Iris pigment epithelial cell (primary cell): Measurements from ENCODE around the gene CXCL9.
"Not testable (repeated sequence)": the region's sequence is repeated elsewhere in the genome, so short reads cannot be mapped to it uniquely, and the experiment has no call there.

Source experiments
- DNase-seq: peaks from one replicate; pipeline ENCODE4 v3.0.0-alpha.2; 2011; ENCODE audit warnings: low read depth

Gene CXCL9

DNA sequence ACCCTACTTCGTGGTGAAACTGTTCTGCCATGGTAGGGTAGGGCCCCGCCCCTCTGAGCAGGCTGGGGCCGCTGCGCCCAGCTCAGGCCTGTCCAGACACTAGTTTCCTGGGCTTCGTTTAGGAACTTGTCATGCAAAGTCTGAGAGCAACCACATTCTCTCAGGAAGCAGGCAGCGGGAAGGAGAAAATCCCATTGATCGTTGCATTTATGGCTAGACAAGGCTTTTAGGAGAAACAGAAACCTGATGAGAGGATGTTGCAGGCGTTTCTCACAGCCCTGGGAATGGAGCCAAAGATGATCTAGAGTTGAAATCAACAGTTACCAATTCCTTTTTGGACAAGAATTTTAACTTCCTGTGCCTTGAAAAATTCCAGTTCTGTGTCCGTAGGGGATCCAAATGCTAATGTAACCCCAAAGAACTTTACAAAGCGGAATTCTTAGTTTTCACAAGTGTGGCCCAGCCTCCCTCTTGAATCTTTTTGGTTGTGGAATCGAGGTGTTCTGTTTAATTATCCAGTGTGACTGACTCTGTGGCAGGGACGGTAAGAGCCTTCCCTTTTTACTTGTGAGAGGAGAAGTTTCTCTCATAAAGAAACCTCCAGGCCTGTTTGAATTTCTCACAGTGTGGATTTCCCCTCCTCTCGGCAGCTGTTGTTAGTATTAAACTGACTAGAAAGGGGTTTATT lies 4.5 kb upstream of the CXCL9 start:
- peak; percentile 77 for DNase-seq

DNA sequence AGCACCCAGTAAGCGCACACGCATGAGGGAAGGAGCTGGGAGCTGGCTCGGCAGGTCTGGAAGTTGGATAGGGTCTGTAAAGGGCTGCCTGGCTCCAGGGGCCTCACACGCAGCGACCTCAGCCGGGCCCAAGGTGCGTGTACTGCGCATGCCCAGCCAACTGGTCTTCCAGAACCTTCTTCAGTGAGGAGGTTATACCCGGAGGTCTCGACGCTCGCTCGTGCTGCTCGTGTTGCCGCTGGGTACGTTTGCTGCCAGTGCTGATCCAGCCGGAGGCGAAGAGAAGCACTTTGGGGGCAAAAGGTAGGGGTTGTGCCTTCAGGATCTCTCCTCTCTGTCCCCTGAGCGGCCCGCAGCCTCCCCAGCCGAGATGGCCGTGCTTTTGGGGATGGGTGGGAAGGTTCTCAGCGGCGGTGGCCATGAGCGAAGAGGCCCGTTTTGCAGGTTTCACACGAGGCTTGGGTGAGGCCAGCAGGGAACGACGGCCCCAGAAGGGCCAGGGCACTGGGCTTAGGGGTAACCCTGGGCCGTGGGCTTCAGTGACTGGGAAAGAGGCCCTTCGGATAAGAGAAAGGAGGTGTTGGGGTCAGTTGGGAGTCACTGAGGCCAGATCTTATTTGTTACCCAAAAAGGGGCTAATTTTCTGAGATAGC lies 3.8 kb upstream of the CXCL9 start:
- DNase-seq, result no peak

DNA sequence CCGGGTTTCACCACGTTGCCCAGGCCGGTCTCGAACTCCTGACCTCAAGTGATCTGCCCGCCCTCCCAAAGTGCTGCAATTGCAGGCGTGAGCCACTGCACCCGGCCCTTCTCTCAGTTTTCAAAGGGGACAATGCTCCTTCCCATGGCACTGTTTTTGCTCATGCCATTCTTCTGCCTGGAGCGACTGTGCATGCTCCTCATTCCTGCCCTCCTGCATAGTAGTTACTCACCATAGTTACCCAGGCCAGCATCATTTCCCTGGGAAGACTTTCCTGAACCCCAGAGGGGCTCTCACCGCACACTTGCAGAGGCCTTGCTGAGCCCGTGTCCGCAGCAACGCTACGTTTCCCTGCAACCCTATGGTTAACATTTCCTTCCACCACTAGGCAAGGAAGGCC lies 3.3 kb upstream of the CXCL9 start:
- no peak for DNase-seq

DNA sequence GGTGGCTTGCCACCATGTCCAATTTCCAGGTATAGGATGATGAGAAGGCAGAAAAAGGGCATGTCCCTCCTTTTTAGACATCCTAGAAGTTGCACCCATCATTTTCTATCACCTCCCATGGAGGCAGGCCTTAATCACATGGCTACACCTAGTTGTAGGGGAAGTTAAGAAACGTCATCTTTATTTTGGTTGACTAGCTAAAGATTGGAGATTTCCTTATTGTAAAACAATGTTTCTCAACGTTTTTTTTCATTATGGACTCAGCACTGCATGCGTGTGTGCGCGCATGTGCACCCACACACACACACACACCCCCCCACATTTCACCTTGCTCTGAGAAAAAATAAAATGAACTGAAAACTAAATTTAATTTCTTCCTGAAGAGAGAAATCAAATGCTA lies 2.0 kb upstream of the CXCL9 start:
- DNase-seq, result no peak

DNA sequence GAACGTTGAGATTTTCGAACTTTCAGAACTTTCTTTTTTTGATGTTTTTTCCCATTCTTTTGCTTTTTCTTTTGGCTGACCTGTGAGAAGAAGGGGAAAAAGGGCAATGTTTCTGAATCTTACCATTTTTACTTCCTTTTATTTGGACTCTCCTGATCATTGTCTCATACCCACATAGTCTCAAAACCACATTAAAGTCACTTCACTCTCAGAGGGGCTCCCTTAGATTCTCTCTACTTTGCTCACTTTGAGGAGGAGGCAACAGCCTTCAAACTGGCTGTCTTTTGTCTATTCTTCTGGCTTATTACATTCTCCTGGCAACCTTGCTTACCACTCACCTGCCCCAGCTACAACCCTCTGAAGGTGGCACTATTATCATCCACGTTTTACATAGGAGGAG lies 3.7 kb downstream of the CXCL9 start:
- DNase-seq, result no peak

DNA sequence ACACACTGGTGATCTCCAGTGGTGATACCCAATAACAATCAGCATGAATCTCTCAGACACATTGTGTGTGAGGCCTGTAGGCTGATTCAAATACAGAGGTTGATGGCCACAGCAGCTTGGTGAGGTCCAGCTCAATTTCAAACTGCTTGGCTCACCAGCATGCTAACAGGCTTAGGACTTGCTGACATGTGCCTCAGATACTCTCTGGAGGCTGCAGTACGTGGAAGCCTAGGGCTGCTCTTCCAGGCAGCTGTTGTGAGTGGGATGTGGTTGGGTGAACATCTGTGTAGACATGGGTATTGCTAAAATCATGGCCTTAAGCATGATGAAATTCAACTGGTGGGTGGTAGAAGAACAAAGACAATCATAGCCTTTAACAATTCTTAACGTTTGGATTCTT lies 4.3 kb downstream of the CXCL9 start:
- no peak for DNase-seq

DNA sequence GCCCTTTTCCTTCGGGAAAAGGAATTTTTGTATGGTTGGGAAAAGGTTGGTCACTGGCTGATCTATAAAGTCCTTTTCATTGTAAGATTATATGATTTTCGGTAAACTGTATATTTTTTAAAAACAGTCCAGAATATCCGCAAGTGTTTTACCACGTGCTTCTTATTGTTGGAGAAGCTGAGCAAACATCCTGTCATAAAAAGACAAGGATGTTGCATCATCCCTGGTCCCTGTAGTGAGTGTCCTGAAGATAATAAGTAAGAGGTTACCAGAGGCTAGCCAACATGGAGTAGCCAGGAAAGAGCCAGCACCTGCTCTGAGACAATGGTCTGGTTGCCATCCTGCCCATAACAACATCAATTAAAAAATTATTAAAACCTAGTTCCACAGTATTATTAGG lies 5.1 kb downstream of the CXCL9 start:
- peak; percentile 36 for DNase-seq

DNA sequence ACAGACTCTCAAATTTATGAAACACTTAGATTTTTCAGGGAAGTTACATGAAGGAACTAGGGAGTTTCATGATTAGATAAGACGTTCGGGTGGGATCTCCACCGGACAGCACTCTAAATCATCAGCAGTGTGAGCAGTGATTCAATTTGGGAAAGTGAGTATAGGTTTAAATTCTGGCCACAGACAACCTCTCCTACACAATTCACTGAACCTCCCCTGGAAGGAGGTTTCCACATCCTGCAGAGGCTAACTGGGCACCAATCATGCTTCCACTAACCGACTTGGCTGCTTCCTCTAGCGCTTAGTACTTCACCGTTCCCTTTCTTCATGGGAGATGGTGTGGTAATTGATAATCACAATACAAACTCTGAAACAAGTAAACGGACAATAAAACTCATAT lies 5.6 kb downstream of the CXCL9 start:
- DNase-seq, result no peak

DNA sequence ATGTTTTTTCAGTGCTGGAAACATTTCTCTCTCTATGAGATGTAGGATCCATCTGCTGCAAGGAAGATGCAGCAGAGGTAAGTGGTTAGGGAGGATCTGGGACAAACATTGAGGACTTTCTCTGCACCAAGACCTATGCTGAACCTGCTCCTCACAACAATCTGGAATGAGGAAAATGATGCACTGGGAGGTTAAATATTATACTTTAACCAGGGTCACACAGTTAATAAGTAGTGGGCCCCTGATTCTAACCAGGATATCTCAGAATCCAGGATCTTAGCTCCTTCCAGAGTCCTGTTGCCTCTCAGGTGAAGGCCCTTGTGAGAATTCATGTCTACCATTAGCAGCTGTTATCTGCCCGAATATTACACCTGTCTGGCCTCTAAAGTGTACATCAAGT lies 7.0 kb downstream of the CXCL9 start:
- DNase-seq, result no peak

DNA sequence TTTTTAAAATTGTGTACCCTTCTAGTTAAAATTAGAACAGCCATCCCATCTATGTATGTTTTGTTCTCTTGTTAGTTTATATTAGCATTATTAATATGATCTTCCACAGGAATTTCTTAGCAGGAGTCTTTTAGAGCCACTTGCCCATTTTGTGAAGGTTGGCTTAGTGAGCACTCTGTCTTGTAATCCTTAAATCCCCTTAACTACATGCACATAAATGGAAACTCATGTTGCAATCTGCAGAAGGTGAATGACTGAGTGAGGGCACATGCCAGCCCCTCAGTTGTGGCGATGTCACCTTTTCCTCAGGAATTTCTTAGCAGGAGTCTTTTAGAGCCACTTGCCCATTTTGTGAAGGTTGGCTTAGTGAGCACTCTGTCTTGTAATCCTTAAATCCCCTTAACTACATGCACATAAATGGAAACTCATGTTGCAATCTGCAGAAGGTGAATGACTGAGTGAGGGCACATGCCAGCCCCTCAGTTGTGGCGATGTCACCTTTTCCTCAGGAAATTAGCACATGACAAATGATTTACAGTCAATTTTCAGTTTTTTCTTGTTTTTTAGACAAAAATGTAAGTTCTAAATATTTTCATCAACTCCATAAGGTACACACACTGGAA lies 8.7 kb downstream of the CXCL9 start:
- DNase-seq, result not testable (repeated sequence)

DNA sequence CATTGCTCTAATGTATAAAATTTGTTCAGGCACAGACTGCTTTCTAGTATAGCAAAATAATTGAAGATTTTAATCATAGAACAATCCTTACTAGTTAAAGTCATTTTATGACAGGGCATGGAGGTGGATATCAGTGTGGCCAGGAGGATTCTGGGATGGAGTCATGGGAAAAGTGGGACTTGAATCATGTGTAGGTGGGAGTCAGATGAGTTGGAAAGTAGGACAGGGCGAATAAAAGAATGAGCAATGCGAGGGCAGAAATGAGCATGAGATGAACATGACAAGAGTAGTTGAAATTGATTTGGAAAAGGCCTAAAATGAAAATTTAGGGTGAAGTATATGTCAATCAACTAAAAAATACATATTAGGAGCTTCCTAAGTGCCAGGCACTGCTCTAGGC lies 9.4 kb downstream of the CXCL9 start:
- DNase-seq, result no peak

DNA sequence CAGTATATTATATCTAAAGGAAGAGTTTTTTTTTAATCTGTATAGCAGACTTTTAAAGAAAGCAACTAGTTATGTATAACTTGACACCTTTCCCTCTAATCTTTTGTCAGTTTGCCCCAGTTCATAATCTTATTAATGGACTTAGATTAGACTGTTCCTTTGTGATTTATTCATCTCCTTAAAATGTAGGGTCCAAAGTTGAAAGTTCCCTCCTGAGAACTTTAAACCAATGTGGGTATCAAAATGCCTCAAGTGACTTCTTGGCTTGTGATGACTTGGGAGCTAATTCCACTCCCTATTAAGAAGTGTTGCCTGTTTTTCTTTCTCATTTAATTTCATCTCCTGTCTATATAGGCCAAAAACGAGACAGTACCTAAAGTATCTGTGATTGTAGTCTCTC lies 10.2 kb downstream of the CXCL9 start:
- no peak for DNase-seq

DNA sequence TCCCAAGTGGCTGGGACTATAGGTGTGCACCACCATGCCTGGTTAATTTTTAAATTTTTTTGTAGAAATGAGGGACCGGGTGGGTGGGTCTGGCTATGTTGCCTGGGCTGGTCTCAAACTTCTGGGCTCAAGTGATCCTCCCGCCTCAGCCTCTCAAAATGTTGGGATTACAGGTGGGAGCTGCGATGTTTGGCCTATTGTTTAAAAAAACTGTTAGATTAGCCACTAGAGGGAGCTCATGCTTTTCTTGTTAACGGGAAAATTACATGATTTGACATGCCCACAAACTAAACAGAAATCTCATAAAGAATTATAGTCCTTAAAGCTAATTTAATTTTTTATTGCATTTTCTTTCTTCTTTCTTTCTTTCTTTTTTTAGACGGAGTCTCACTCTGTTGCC lies 11.6 kb downstream of the CXCL9 start:
- peak; percentile 49 for DNase-seq

DNA sequence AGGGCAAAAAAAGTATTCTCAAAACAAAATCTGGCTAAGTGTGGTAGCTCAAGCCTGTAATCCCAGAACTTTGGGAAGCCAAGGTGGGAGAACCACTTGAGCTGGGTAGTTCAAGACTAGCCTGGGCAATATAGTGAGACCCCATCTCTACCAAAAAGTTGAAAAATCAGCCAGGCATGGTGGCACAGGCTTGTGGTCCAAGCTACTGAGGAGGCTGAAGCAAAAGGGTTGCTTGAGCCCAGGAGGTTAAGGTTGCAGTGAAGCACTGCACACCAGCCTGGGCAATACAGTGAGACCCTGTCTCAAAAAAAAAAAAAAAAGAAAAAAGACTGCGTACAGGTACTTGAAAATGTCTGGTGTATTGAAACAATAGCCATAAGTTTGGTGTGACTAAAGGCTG lies 14.8 kb downstream of the CXCL9 start:
- no peak for DNase-seq

DNA sequence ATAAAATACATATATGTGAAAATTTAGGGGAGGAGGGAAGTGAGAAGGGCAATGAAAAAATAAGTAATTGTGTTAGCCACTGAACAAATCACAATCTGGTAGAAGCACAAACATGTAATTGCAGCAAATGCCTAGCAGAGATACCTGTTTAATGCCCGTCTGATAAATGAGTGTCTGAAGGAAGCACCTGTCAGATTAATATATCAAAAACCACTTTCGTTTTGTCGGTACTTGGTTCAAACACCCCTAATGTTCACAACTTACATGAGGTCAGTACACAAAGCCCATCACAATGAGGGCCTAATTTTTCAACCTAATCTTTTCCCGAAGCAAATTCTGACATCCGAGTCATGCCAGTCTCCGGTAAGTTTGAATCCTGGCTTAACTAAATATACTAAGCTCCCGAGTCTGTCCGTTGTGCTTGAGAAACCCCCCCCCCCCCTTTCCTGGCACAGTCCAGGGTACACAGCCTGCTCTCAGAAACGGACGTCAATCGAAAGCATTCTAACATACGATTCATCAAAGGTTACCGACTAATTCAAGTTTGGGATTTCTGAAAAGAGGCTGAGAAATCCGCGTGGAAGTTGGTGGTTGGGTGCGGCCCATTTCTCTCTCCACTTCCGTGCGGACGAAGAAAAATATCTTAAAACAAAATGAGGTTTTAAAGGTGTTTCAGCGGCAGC lies 17.3 kb downstream of the CXCL9 start:
- peak; percentile 43 for DNase-seq

DNA sequence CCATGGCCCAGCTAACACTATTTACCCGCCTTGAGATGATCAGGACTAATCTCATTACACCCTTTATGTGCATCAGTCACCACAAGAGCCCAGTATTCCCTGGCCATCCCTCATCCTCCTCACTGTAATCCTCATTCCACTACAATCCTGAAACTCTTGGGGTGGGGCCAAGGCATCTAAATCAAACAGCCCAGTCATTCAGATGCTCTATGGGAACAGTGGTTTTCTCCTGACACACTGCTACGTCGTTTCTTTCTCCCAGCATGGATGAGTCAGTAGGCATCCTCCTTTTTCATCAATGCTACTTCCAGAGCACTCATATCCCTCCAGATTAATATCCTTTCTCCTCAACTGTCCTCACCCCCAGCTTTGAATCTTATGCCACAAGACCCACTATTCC lies 22.2 kb downstream of the CXCL9 start:
- DNase-seq, result peak; percentile 90

DNA sequence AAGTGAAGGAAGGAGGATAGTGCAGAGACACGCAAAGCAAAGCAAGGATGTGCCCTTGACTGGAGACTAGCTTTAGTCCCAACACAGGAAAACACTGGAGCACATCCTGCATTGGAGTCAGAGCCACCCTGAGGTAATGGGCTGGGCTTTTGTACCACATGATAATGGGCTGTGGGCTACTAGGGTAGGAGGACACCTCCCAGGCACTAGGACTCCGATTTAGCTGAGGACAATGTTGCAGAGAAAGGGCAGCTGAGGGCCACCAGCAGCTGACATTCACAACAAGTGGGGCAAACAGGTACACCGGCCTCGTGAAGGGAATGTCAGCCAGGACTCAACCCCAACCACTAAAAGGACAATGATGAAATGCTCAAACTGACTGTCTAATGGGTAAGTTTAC lies 26.7 kb downstream of the CXCL9 start:
- DNase-seq, result no peak

DNA sequence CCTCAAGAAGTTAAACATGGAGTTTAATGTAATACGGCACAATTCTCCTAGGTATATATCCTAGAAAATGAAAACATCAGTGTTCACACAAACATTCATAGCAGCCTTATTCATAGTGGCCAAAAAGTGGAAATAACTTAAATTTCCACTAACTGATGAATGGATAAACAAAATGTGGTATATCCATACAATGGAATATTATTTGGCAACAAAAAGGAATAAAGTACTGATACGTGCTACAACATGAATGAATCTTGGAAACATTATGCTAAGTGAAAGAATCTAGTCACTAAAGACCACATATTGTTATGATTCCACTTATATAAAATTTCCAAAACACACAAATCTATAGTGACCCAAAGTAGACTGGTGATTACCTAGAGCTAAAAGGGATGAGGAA lies 31.1 kb downstream of the CXCL9 start:
- DNase-seq, result no peak

DNA sequence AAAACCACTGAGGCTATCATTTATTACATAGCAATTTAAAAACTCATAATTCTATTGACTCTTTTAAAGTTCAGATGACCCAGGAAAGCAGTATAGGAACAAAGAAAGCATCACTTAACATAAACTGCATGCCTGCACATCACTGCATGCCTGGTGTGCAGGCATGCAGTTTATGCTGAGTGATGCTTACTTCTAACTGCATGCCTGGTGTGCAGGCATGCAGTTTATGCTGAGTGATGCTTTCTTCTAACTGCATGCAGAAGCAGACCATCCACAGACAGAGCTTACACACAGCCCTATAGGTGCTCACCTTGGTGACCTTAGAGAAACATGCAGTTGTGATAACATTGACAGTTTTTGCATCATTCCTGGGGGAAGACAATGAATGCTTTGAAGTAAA lies 33.5 kb downstream of the CXCL9 start:
- no peak for DNase-seq

DNA sequence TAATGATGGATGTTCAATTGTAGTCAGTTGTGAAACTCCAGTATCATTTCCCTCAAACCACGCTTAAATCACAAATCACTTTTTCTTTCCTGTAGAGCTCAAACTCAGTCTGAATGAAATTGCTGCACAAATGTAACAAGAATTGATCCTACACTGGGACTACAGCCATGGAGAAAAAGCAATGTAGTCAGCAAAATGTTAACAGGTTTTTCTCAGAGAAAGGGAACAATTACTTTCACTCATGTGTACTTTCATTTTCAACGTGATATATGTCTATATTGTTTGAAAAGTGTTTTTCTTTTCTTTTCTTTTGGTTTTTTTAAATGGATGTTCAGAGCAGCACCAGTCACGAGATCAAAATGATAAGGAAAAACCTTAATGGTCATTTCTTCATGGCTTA lies 39.2 kb downstream of the CXCL9 start:
- DNase-seq, result no peak

DNA sequence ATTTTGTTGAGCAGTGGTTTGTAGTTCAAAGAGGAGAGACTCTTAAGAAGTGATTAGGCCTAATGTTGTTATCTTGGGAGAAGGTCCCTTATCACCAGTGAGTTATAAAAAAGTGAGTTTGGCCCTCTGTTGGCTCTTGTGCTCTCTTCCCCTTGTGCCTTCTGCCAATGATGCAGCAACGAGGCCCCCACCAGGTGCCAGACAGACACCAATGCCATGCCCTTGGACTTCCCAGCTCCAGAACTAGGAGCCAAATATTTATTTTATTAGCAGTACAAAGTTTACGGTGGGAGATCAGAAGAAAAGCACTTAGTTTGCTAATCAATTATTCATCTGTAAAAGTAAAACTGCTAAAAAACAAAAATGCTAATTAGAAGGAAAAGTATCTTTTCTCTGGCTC lies 43.8 kb downstream of the CXCL9 start:
- DNase-seq, result no peak

DNA sequence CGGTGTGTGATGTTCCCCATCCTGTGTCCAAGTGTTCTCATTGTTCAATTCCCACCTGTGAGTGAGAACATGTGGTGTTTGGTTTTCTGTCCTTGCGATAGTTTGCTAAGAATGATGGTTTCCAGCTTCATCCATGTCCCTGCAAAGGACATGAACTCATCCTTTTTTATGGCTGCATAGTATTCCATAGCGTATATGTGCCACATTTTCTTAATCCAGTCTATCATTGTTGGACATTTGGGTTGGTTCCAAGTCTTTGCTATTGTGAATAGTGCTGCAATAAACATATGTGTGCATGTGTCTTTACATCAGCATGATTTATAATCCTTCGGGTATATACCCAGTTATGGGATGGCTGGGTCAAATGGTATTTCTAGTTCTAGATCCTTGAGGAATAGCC lies 45.2 kb downstream of the CXCL9 start:
- not testable (repeated sequence) for DNase-seq

DNA sequence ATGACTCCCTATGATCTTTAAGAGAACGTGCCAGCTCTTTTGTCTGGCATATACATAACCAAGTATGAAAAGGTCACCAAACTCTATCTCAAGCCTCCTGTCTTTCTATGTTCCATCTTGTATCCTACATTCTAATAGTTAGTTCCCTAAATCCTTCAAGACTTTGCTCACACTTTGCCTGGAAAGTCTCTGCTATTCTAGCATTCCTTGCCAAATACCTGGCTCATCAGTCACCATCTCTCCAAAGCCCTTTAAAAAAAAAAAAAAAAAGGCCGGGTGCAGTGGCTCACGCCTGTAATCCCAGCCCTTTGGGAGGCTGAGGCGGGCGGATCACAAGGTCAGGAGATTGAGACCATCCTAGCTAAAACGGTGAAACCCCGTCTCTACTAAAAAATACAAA lies 48.8 kb downstream of the CXCL9 start:
- DNase-seq, result peak; percentile 18
